Panc1 (cell line): Measurements from ENCODE around the gene RNF220. TPM values are rescaled to one million over a fixed set of nuclear protein-coding genes. Genes with fewer than 3 reads are reported as not detected.

Source experiments
- ATAC-seq: fragments of 200-7000 bp; cut with Tn5 transposase; 2 replicates; pipeline ENCODE4 v1.9.1; 2020; ENCODE audit warnings: mild to moderate bottlenecking, moderate library complexity
- BruUV-seq: library from RNA; stranded (reverse); fragments of 400-500 nt; replicated peaks from 2 replicates; lab custom pipeline; 2021; lab: Mats Ljungman, UMichigan
- CTCF ChIA-PET: fragments of 300-600 bp; sonication (Branson Sonifier 250); formaldehyde crosslinking; loops from one replicate; lab custom pipeline; 2022; ENCODE audit warnings: antibody characterized with exemption; lab: Charles Lee
- POLR2A ChIA-PET: fragments of 300-600 bp; sonication (Branson Sonifier 250); formaldehyde crosslinking; loops from one replicate; lab custom pipeline; 2022; ENCODE audit warnings: antibody characterized with exemption; lab: Charles Lee
- DNase-seq: peaks from one replicate; pipeline ENCODE4 v3.0.0-alpha.2; 2010; ENCODE audit warnings: low read depth, low spot score
- H3K27ac ChIP-seq: 2 replicates; pipeline ENCODE4 v1.5.1; 2011; ENCODE audit warnings: mild to moderate bottlenecking, low read length, inconsistent platforms
- H3K27me3 ChIP-seq: fragments of 200-500 bp; sonication (Bioruptor generic); 2 replicates; pipeline ENCODE4 v1.6.0; 2014; ENCODE audit warnings: low read length, inconsistent platforms; ENCODE audit not compliant: control insufficient read depth, insufficient read depth
- H3K36me3 ChIP-seq: fragments of 200-500 bp; sonication (Bioruptor generic); 2 replicates; pipeline ENCODE4 v1.5.1; 2014; ENCODE audit warnings: inconsistent platforms, mild to moderate bottlenecking, low read length, moderate library complexity; ENCODE audit not compliant: control insufficient read depth, insufficient read depth
- H3K4me1 ChIP-seq: 2 replicates; pipeline ENCODE4 v1.5.1; 2011; ENCODE audit warnings: inconsistent platforms, mild to moderate bottlenecking, low read length, moderate library complexity; ENCODE audit not compliant: control insufficient read depth, insufficient read depth
- H3K4me3 ChIP-seq, 2 experiments: 2 replicates each; pipeline ENCODE4 v1.5.1; 2011 to 2012; ENCODE audit warnings: low read depth in 2 of 2, low read length in 2 of 2, mild to moderate bottlenecking in 2 of 2, inconsistent platforms in 1 of 2, moderate library complexity in 1 of 2
- H3K9me3 ChIP-seq: fragments of 200-500 bp; sonication (Bioruptor generic); 2 replicates; pipeline ENCODE4 v1.5.1; 2014; ENCODE audit warnings: low read depth, mild to moderate bottlenecking, inconsistent platforms, low read length, moderate library complexity; ENCODE audit not compliant: control insufficient read depth, insufficient read depth
- CTCF ChIP-seq: fragments of 450-650 bp; IDR thresholded peaks from 2 replicates; pipeline ENCODE4 v1.5.1; 2017; ENCODE audit warnings: mild to moderate bottlenecking
- POLR2AphosphoS5 ChIP-seq: IDR thresholded peaks from 2 replicates; pipeline ENCODE4 v1.6.1; 2012; ENCODE audit warnings: mild to moderate bottlenecking, low read depth, low read length, moderate library complexity
- SIN3A ChIP-seq: IDR thresholded peaks from 2 replicates; pipeline ENCODE4 v1.6.1; 2012; ENCODE audit warnings: low read depth, mild to moderate bottlenecking, low read length, moderate library complexity, borderline replicate concordance; ENCODE audit not compliant: insufficient read depth
- TCF7L2 ChIP-seq: IDR thresholded peaks from 2 replicates; pipeline ENCODE4 v1.6.1; 2011; ENCODE audit warnings: mild to moderate bottlenecking, low read depth, low read length, inconsistent platforms
- in situ Hi-C: cut with HindIII; loops from 2 replicates; pipeline ENCODE4 v1.10.0; 2016; ENCODE audit warnings: low sequenced_read_pairs, low pct_unique_long_range_greater_than_20kb
- intact Hi-C: fragments of 100-400 bp; cut with micrococcal nuclease; formaldehyde crosslinking; loops from one replicate; pipeline ENCODE4 v1.10.0; 2022; ENCODE audit not compliant: unreplicated experiment
- total RNA-seq: library from RNA; stranded (reverse); gene quantifications from one replicate; pipeline ENCODE4 v1.2.1, GENCODE V29; 2021; ENCODE audit not compliant: unreplicated experiment
- TF ChIP-seq, protein P1 (sequence below), 2 experiments: IDR thresholded peaks; 2 replicates each; pipeline ENCODE4 v1.6.1; 2011 to 2012; ENCODE audit warnings: low read depth in 2 of 2, control low read depth in 1 of 2, low read length in 1 of 2, mild to moderate bottlenecking in 1 of 2, moderate library complexity in 1 of 2; ENCODE audit not compliant: insufficient read depth in 1 of 2

RNF220 gene
- total RNA-seq, 1 experiment from 2014 or later = 64.9 TPM

DNA sequence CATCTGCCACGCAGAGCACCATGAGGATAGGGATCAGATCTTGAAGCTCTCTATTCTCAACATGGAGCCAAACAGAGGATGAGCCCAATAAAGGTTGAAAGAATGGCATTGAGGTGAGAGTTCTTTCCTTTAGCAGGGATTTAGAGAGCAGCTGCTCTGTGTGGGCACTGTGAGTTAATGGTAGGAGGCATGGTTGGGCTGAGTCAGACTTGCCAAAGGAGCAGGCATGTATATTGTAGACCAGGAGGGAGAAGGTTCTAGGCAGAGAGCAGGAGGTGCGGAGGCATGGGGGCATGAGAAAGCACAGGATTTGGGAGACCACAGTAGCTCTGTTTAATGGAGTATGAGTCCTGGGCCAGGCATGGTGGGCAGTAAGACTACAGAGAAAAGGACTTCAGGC is 237.2 kb downstream of the RNF220 start:
- POLR2A ChIA-PET = interaction anchor here (1.0 to 1.7 kb wide), 3 partner anchors 10 to 79 kb away, joined by 3 to 10 read pairs (median 4); no protein-coding TSS in a partner anchor
- no peak for DNase-seq
- in situ Hi-C loops = no loop called here
- no TSS peak for BruUV-seq
- TF ChIP-seq TCF7L2 (no peak), CTCF (no peak)
- TF ChIP-seq, protein P1, sequence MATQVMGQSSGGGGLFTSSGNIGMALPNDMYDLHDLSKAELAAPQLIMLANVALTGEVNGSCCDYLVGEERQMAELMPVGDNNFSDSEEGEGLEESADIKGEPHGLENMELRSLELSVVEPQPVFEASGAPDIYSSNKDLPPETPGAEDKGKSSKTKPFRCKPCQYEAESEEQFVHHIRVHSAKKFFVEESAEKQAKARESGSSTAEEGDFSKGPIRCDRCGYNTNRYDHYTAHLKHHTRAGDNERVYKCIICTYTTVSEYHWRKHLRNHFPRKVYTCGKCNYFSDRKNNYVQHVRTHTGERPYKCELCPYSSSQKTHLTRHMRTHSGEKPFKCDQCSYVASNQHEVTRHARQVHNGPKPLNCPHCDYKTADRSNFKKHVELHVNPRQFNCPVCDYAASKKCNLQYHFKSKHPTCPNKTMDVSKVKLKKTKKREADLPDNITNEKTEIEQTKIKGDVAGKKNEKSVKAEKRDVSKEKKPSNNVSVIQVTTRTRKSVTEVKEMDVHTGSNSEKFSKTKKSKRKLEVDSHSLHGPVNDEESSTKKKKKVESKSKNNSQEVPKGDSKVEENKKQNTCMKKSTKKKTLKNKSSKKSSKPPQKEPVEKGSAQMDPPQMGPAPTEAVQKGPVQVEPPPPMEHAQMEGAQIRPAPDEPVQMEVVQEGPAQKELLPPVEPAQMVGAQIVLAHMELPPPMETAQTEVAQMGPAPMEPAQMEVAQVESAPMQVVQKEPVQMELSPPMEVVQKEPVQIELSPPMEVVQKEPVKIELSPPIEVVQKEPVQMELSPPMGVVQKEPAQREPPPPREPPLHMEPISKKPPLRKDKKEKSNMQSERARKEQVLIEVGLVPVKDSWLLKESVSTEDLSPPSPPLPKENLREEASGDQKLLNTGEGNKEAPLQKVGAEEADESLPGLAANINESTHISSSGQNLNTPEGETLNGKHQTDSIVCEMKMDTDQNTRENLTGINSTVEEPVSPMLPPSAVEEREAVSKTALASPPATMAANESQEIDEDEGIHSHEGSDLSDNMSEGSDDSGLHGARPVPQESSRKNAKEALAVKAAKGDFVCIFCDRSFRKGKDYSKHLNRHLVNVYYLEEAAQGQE (IDR thresholded peaks at IDR 0.05; ENCODE audit: insufficient read depth in 1 of 2, low read depth in 2 of 2, low read length in 1 of 2) = no peak
- Histone ChIP-seq H3K27ac (no peak overlapping the region), H3K36me3 (peaks cover 6% of the 10 kb centered on the region; the same call in 1 of the 2 replicates), H3K4me3 (no peak overlapping the region), H3K4me1 (no peaks in the 10 kb centered on the region; the same call in 1 of the 2 replicates), H3K27me3 (no peaks in the 10 kb centered on the region), H3K9me3 (no peaks in the 10 kb centered on the region)
- intact Hi-C loops = no loop called here
- no peak for ATAC-seq
- CTCF ChIA-PET = interaction anchor here (0.9 kb wide), 1 partner anchor 70 kb away, joined by 3 read pairs; no protein-coding TSS in a partner anchor

- Histone ChIP-seq H3K4me3 (no peak overlapping the region), H3K27ac (no peak overlapping the region), H3K9me3 (no peaks in the 10 kb centered on the region), H3K27me3 (no peaks in the 10 kb centered on the region), H3K36me3 (peaks cover 6% of the 10 kb centered on the region; the same call in 1 of the 2 replicates), H3K4me1 (no peaks in the 10 kb centered on the region; the same call in 1 of the 2 replicates)
- TF ChIP-seq SIN3A (no peak), TCF7L2 (no peak), POLR2AphosphoS5 (no peak), CTCF (no peak)
- TF ChIP-seq, protein P1 (IDR thresholded peaks at IDR 0.05; ENCODE audit: insufficient read depth in 1 of 2, low read depth in 2 of 2, low read length in 1 of 2) = no peak
- ATAC-seq = no peak
- in situ Hi-C loops (no loop called here), intact Hi-C loops (no loop called here)
- CTCF ChIA-PET = interaction anchor here (0.9 kb wide), 1 partner anchor 71 kb away, joined by 3 read pairs; no protein-coding TSS in a partner anchor
- no peak for DNase-seq
- POLR2A ChIA-PET = interaction anchor here (1.3 to 1.7 kb wide), 2 partner anchors 9 to 10 kb away, joined by 4 to 10 read pairs; no protein-coding TSS in a partner anchor
- no TSS peak for BruUV-seq
These were observed 237.9 kb downstream of the RNF220 start for GRCh38 chr1:44642925-44643324.
